Common myeloid progenitor, CD34-positive (primary cell): ENCODE results near the gene CEP112.

Source experiments
- CTCF ChIA-PET: fragments of 350-600 bp; sonication (Branson Sonifier 250); formaldehyde crosslinking; loops from one replicate; lab custom pipeline; 2021; ENCODE audit warnings: antibody characterized with exemption; lab: Charles Lee
- POLR2A ChIA-PET: fragments of 350-600 bp; sonication (Branson Sonifier 250); formaldehyde crosslinking; loops from one replicate; lab custom pipeline; 2021; ENCODE audit warnings: antibody characterized with exemption; lab: Charles Lee
- DNase-seq, 3 donors: peaks; one replicate each; pipeline versions ENCODE4 v3.0.0 to v3.0.0-alpha.2; 2013
- H3K27ac ChIP-seq, 2 experiments: 1 replicate in 1 of 2; 2 replicates in 1 of 2; pipeline ENCODE4 v1.7.0; 2013; ENCODE audit warnings: inconsistent platforms in 2 of 2, low read length in 2 of 2, mild to moderate bottlenecking in 2 of 2, low read depth in 1 of 2, moderate library complexity in 1 of 2; ENCODE audit not compliant: severe bottlenecking in 2 of 2, insufficient read depth in 1 of 2, poor library complexity in 1 of 2
- H3K27me3 ChIP-seq, 5 experiments: replicated peaks in 2 of 5; 1 replicate in 3 of 5; 2 replicates in 2 of 5; pipeline versions ENCODE4 v1.6.1 to v1.7.0; 2013; ENCODE audit warnings: low read length in 4 of 5, mild to moderate bottlenecking in 2 of 5, moderate library complexity in 2 of 5, inconsistent platforms in 1 of 5; ENCODE audit not compliant: insufficient read depth in 5 of 5, control insufficient read depth in 4 of 5
- H3K36me3 ChIP-seq, 4 experiments: 1 replicate in 2 of 4; 2 replicates in 2 of 4; pipeline versions ENCODE4 v1.6.1 to v1.7.0; 2013; ENCODE audit warnings: low read length in 3 of 4, control low read depth in 1 of 4, mild to moderate bottlenecking in 1 of 4; ENCODE audit not compliant: control insufficient read depth in 4 of 4, insufficient read depth in 4 of 4
- H3K4me1 ChIP-seq, 4 experiments: 1 replicate in 3 of 4; 2 replicates in 1 of 4; pipeline versions ENCODE4 v1.6.1 to v1.7.1; 2013; ENCODE audit warnings: low read length in 3 of 4, mild to moderate bottlenecking in 3 of 4, control low read depth in 1 of 4, inconsistent platforms in 1 of 4, moderate library complexity in 1 of 4; ENCODE audit not compliant: control insufficient read depth in 4 of 4, insufficient read depth in 4 of 4; ENCODE audit errors: control extremely low read depth in 1 of 4
- H3K4me3 ChIP-seq, 7 experiments: 1 replicate in 4 of 7; 2 replicates in 3 of 7; pipeline versions ENCODE4 v1.5.1 to v1.7.0; 2013; ENCODE audit warnings: mild to moderate bottlenecking in 7 of 7, low read length in 6 of 7, moderate library complexity in 6 of 7, inconsistent platforms in 2 of 7, low read depth in 2 of 7, control low read depth in 1 of 7; ENCODE audit not compliant: insufficient read depth in 4 of 7, control insufficient read depth in 1 of 7; ENCODE audit errors: extremely low read depth in 1 of 7
- H3K9me3 ChIP-seq, 5 experiments: 1 replicate in 4 of 5; 2 replicates in 1 of 5; pipeline versions ENCODE4 v1.6.1 to v1.7.1; 2013; ENCODE audit warnings: low read length in 4 of 5, mild to moderate bottlenecking in 2 of 5, inconsistent platforms in 1 of 5, low read depth in 1 of 5, moderate library complexity in 1 of 5; ENCODE audit not compliant: control insufficient read depth in 4 of 5, insufficient read depth in 2 of 5; ENCODE audit errors: control extremely low read depth in 1 of 5
- WGBS: methylation state at CpG from one replicate; pipeline ENCODE4 v1.1.5; 2013; ENCODE audit not compliant: insufficient coverage; 5-methylcytosine and 5-hydroxymethylcytosine counted together

CEP112 gene

GRCh38 chr17:65637786-65638185, 554.1 kb downstream of the CEP112 start:
- ChIA-PET CTCF (no interaction called here), POLR2A (no interaction called here)
- peaks cover 0 to 1% (median 0%) of the 10 kb centered on the region in 5 experiments for H3K27me3 ChIP-seq

GRCh38 chr17:65634533-65634932, 557.4 kb downstream of the CEP112 start:
- Histone ChIP-seq H3K27me3 (no peaks in the 10 kb centered on the region), H3K4me3 (no peak overlapping the region), H3K36me3 (no peaks in the 10 kb centered on the region), H3K9me3 (no peaks in the 10 kb centered on the region), H3K27ac (no peak overlapping the region), H3K4me1 (no peaks in the 10 kb centered on the region)
- DNase-seq: no peak
- ChIA-PET CTCF (no interaction called here), POLR2A (no interaction called here)
- 100% methylated on average over 2 of the region's 3 CpGs for WGBS

More at GRCh38 chr17:65637786-65638185, 554.1 kb downstream of the CEP112 start:
- Histone ChIP-seq H3K9me3 (peaks cover 0 to 5% (median 0%) of the 10 kb centered on the region in 5 experiments), H3K27ac (no peak overlapping the region), H3K36me3 (no peaks in the 10 kb centered on the region), H3K4me3 (no peak overlapping the region), H3K4me1 (no peaks in the 10 kb centered on the region)
- DNase-seq: no peak
- WGBS: 100% methylated on average over 1 of the region's 3 CpGs

GRCh38 chr17:65633988-65634387, 557.9 kb downstream of the CEP112 start:
- CTCF ChIA-PET: no interaction called here
- no peak overlapping the region for H3K4me3 ChIP-seq
- POLR2A ChIA-PET: no interaction called here
- no peak overlapping the region for H3K27ac ChIP-seq
- no peak for DNase-seq
- no peaks in the 10 kb centered on the region for H3K4me1 ChIP-seq
- H3K27me3 ChIP-seq: no peaks in the 10 kb centered on the region
- no peaks in the 10 kb centered on the region for H3K36me3 ChIP-seq
- no peaks in the 10 kb centered on the region for H3K9me3 ChIP-seq

GRCh38 chr17:65633146-65633881, 558.6 kb downstream of the CEP112 start:
- ChIA-PET POLR2A (no interaction called here), CTCF (no interaction called here)
- no peak overlapping the region for H3K4me3 ChIP-seq
- no peaks in the 10 kb centered on the region for H3K4me1 ChIP-seq
- DNase-seq: no peak
- H3K27me3 ChIP-seq: no peaks in the 10 kb centered on the region
- WGBS: 100% methylated on average over 4 of the region's 8 CpGs
- no peaks in the 10 kb centered on the region for H3K9me3 ChIP-seq
- H3K36me3 ChIP-seq: no peaks in the 10 kb centered on the region
- no peak overlapping the region for H3K27ac ChIP-seq

- no peaks in the 10 kb centered on the region for H3K36me3 ChIP-seq
- H3K4me1 ChIP-seq: no peaks in the 10 kb centered on the region
- H3K4me3 ChIP-seq: no peak overlapping the region
- POLR2A ChIA-PET: no interaction called here
- 100% methylated on average over 2 of the region's 2 CpGs for WGBS
- CTCF ChIA-PET: no interaction called here
- H3K27ac ChIP-seq: no peak overlapping the region
- DNase-seq: no peak
- no peaks in the 10 kb centered on the region for H3K9me3 ChIP-seq
- no peaks in the 10 kb centered on the region for H3K27me3 ChIP-seq
Observed at GRCh38 chr17:65630502-65630901, 561.4 kb downstream of the CEP112 start.

GRCh38 chr17:65629234-65629690, 562.7 kb downstream of the CEP112 start:
- Histone ChIP-seq H3K4me1 (no peaks in the 10 kb centered on the region), H3K27me3 (no peaks in the 10 kb centered on the region), H3K27ac (no peak overlapping the region), H3K4me3 (no peak overlapping the region), H3K9me3 (no peaks in the 10 kb centered on the region), H3K36me3 (no peaks in the 10 kb centered on the region)
- ChIA-PET POLR2A (no interaction called here), CTCF (no interaction called here)
- WGBS: 100% methylated on average over 2 of the region's 5 CpGs
- DNase-seq: no peak

- Histone ChIP-seq H3K4me1 (no peaks in the 10 kb centered on the region), H3K4me3 (no peak overlapping the region), H3K27ac (no peak overlapping the region), H3K36me3 (no peaks in the 10 kb centered on the region), H3K9me3 (no peaks in the 10 kb centered on the region), H3K27me3 (no peaks in the 10 kb centered on the region)
- DNase-seq: no peak
- WGBS: 95% methylated on average over 7 of the region's 8 CpGs
- CTCF ChIA-PET: no interaction called here
- POLR2A ChIA-PET: no interaction called here
Observed at GRCh38 chr17:65628644-65629036, 563.3 kb downstream of the CEP112 start.
